Fibroblast of the aortic adventitia (primary cell): Measurements from ENCODE around the gene DPH2. TPM values are rescaled to one million over a fixed set of nuclear protein-coding genes. Genes with fewer than 3 reads are reported as not detected.

ENCODE experiments used
- DNase-seq: peaks from one replicate; pipeline ENCODE4 v3.0.0-alpha.2; 2010; ENCODE audit warnings: low read depth
- H3K4me3 ChIP-seq: 2 replicates; pipeline ENCODE4 v1.5.1; 2011; ENCODE audit warnings: low read depth, mild to moderate bottlenecking, control low read depth, low read length, moderate library complexity
- total RNA-seq: library from RNA; depleted of rRNA; stranded (reverse); fragments of >200 nt; gene quantifications from 2 replicates; pipeline ENCODE4 v1.2.3, GENCODE V29; 2012; ENCODE audit warnings: low replicate concordance
- TF ChIP-seq, protein P1 (sequence below): IDR thresholded peaks from 2 replicates; pipeline ENCODE4 v1.5.1; 2011; ENCODE audit warnings: mild to moderate bottlenecking, low read length, control low read depth, inconsistent platforms; ENCODE audit not compliant: insufficient read depth

The DPH2 gene
- total RNA-seq, 1 donor = 15.6 TPM

DNA sequence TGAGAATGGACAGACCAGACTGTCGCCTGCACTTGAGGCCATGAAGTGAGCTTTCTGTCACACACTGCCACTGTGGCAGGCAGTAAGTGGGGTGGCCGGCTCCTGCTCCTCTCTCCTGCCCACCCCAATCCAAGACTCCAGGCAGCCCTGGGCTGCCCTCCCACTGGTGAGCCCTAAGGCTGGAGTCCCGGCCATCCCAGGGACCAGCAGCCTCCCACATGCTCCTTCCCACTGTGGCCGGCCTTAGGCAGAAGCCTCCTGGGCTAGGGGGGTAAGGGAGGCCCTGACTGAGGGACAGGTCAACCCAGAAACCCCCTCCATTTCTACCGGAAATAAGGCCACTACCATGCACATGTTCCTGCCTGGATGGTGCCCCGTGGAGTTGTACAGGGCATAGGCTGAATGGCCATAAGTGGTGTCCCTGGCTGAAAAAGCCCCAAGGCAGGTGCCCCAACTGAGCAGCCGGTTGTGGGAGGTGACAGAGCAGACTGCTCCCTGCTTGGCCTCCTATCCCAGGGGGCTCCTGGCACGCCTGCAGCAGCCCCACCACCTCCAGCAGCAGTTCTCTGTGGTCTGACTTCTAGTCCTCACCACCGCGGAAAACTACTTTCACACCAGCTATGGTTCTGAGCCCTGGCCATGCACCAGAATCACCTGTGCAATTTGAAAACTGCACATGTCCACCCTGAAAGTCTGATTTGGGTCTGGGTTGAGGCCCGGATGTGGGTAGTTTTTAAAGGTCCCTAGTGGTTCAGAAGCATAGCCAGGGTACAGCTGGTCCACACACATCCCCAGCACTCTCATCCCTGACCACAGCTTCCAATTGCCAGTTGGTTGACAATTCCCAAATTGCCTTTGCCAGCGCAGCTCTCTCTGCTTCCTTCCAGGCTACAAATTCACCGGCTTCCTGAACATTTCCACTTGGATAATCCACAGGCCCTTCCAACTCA lies 37.8 kb upstream of the DPH2 start:
- TF ChIP-seq, protein P1, sequence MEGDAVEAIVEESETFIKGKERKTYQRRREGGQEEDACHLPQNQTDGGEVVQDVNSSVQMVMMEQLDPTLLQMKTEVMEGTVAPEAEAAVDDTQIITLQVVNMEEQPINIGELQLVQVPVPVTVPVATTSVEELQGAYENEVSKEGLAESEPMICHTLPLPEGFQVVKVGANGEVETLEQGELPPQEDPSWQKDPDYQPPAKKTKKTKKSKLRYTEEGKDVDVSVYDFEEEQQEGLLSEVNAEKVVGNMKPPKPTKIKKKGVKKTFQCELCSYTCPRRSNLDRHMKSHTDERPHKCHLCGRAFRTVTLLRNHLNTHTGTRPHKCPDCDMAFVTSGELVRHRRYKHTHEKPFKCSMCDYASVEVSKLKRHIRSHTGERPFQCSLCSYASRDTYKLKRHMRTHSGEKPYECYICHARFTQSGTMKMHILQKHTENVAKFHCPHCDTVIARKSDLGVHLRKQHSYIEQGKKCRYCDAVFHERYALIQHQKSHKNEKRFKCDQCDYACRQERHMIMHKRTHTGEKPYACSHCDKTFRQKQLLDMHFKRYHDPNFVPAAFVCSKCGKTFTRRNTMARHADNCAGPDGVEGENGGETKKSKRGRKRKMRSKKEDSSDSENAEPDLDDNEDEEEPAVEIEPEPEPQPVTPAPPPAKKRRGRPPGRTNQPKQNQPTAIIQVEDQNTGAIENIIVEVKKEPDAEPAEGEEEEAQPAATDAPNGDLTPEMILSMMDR = no peak
- no peak overlapping the region for H3K4me3 ChIP-seq
- no peak for DNase-seq

DNA sequence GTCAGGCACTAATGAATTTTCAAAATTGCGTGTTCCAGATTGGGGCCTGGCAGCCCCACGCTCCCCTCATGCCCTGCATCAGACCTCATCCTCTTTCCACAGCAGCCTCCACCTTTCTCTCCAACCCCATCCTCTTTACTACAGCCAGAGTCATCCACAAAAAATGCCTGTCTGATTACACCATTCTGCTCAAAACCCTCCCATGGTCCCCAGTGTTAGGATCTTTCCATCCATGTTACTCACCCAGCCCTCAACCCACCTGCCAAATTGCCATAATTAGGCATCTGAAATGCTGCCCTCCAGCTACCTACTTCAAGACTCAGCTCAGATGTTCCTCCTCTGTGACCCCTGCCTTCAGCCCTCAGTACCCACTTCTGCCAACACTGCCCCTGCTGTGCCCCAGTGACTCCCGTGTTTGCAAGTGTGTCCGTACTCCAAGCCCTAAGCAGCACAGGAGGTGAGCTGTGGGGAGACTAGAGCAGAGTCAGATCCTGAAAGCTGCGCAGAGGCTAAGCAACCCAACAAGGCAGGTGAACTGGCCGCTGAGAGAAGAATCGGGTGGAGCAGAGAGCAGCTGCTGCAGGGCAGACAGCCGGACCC lies 36.9 kb upstream of the DPH2 start:
- DNase-seq = peak; percentile 49
- TF ChIP-seq, protein P1 = no peak
- peak overlapping the region; percentile 37 for H3K4me3 ChIP-seq

GRCh38 chr1:43933386-43934100 lies 36.3 kb upstream of the DPH2 start, which contains the start of gene ARTN:
ARTN (plus strand) TSS chr1:43933801; CDS start chr1:43935657, 1,856 bp downstream.
- H3K4me3 ChIP-seq = peak within 1 kb of the TSS; percentile 37
- TF ChIP-seq, protein P1 = no peak
- no peak for DNase-seq

DNA sequence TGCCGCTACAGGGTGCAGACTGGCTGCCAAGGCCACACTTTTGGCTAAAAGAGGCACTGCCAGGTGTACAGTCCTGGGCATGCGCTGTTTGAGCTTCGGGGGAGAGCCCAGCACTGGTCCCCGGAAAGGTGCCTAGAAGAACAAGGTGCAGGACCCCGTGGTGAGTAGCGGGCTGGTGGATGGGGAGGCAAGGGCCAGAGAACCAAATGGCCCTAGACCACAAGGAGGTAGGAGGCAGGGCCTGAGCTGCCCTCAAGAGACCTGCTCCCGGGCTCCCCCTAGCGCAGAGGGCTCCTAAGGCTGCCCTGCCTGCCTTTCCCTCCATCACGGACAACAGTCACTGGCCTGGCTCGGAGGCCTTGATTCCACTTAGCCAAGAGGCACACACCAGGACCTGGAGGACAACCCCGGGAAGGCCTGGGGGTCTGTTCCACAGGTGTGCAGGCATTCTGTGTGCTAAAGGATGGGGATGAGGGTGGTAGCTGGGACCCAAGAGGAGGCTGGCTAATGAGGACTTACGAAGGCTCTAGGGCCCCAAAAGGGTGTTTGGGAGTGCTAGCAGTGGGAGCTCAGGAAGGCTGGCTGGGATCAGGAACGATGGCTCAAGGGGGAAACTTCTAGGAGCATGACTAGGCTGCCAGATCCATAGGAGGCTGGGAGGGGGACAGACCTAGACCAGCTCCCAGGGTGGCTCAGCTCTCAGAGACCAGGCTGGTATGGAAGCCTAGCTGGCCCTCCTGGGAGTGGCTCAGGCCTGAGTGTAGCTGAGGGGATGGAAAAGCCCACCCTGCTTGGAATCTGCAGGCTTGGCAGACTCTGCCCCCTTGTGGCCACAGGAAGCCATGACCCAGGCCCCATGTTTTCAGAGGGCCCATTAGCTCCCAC lies 35.5 kb upstream of the DPH2 start:
- DNase-seq = peak; percentile 63
- H3K4me3 ChIP-seq = no peak overlapping the region
- TF ChIP-seq, protein P1 = peak; percentile 91

DNA sequence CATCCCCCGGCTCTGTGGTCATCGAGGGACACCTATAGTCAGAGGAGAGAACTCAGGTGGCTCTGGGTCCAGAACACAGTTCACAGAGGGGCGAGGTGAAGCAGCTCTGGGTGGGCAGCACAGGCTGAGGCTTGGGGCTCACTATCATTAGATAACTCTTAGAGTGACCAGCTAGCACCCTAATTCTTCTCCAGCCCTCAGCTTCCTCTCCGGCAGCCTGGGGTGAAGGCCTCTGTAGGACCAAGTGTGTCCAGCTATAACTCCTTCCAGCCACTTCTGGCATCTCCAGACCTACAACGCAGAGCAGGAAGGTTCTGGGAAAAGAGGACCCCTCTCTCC lies 34.9 kb upstream of the DPH2 start:
- TF ChIP-seq, protein P1 = no peak
- no peak for DNase-seq
- H3K4me3 ChIP-seq = no peak overlapping the region
